Liver (tissue), 9 donors: Measurements from ENCODE around the gene SFTA2. TPM values are rescaled to one million over a fixed set of nuclear protein-coding genes. Genes with fewer than 3 reads are reported as not detected.

Experiments
- DNase-seq: peaks from one replicate; pipeline ENCODE4 v3.0.0-alpha.2; 2017; ENCODE audit warnings: low spot score
- H3K27ac ChIP-seq, 2 donors: one replicate each; pipeline ENCODE4 v1.7.0; 2013; ENCODE audit warnings: inconsistent platforms in 2 of 2, low read length in 2 of 2, control low read depth in 1 of 2, low read depth in 1 of 2, mild to moderate bottlenecking in 1 of 2
- H3K27me3 ChIP-seq, 4 donors: one replicate each; pipeline versions ENCODE4 v1.6.1 to v1.7.0; 2013; ENCODE audit warnings: low read length in 3 of 4, inconsistent platforms in 1 of 4, mild to moderate bottlenecking in 1 of 4, moderate library complexity in 1 of 4; ENCODE audit not compliant: control insufficient read depth in 4 of 4, insufficient read depth in 4 of 4
- H3K36me3 ChIP-seq, 4 donors: one replicate each; pipeline versions ENCODE4 v1.6.1 to v1.7.0; 2013; ENCODE audit warnings: low read length in 3 of 4, mild to moderate bottlenecking in 3 of 4, low read depth in 1 of 4, moderate library complexity in 1 of 4; ENCODE audit not compliant: control insufficient read depth in 4 of 4, insufficient read depth in 3 of 4
- H3K4me1 ChIP-seq, 4 donors: one replicate each; pipeline versions ENCODE4 v1.6.1 to v1.7.0; 2013; ENCODE audit warnings: low read length in 3 of 4, mild to moderate bottlenecking in 3 of 4, moderate library complexity in 1 of 4; ENCODE audit not compliant: control insufficient read depth in 4 of 4, insufficient read depth in 4 of 4
- H3K4me3 ChIP-seq, 3 donors: one replicate each; pipeline versions ENCODE4 v1.6.1 to v1.7.0; 2013; ENCODE audit warnings: low read length in 3 of 3, control low read depth in 1 of 3, low read depth in 1 of 3, mild to moderate bottlenecking in 1 of 3
- H3K9ac ChIP-seq, 2 donors: one replicate each; pipeline ENCODE4 v1.7.0; 2013; ENCODE audit warnings: low read length in 2 of 2, mild to moderate bottlenecking in 2 of 2, moderate library complexity in 2 of 2, control low read depth in 1 of 2, low read depth in 1 of 2
- H3K9me3 ChIP-seq, 4 donors: one replicate each; pipeline versions ENCODE4 v1.6.1 to v1.7.0; 2013; ENCODE audit warnings: low read length in 3 of 4; ENCODE audit not compliant: control insufficient read depth in 4 of 4
- ATF3 ChIP-seq: IDR thresholded peaks from 2 replicates; pipeline ENCODE4 v1.6.1; 2016; ENCODE audit warnings: antibody characterized with exemption
- CTCF ChIP-seq: fragments of 150-350 bp; IDR thresholded peaks from 2 replicates; pipeline ENCODE4 v1.5.1; 2017; ENCODE audit warnings: improper control_type of control experiment, low read depth, low read length; ENCODE audit not compliant: missing input control
- EGR1 ChIP-seq, 2 donors: IDR thresholded peaks; 2 replicates each; pipeline ENCODE4 v1.6.1; 2016 to 2018; ENCODE audit warnings: antibody characterized with exemption in 2 of 2, low read depth in 2 of 2
- FOXA1 ChIP-seq: IDR thresholded peaks from 2 replicates; pipeline ENCODE4 v1.6.1; 2016; ENCODE audit warnings: antibody characterized with exemption
- FOXA2 ChIP-seq: IDR thresholded peaks from 2 replicates; pipeline ENCODE4 v1.6.1; 2016; ENCODE audit warnings: antibody characterized with exemption
- GABPA ChIP-seq, 2 donors: IDR thresholded peaks in 1 of 2; conservative IDR thresholded peaks in 1 of 2; 2 replicates each; pipeline ENCODE4 v1.6.1; 2016; ENCODE audit warnings: antibody characterized with exemption in 2 of 2, mild to moderate bottlenecking in 1 of 2, moderate library complexity in 1 of 2
- HNF4A ChIP-seq, 2 donors: conservative IDR thresholded peaks; 2 replicates each; pipeline ENCODE4 v1.6.1; 2016; ENCODE audit warnings: antibody characterized with exemption in 2 of 2, mild to moderate bottlenecking in 2 of 2
- HNF4G ChIP-seq: IDR thresholded peaks from 2 replicates; pipeline ENCODE4 v1.6.1; 2016; ENCODE audit warnings: antibody characterized with exemption
- JUND ChIP-seq, 2 donors: IDR thresholded peaks; 2 replicates each; pipeline ENCODE4 v1.6.1; 2016; ENCODE audit warnings: antibody characterized with exemption in 2 of 2
- RAD21 ChIP-seq, 2 donors: IDR thresholded peaks; 2 replicates each; pipeline ENCODE4 v1.6.1; 2016; ENCODE audit warnings: antibody characterized with exemption in 2 of 2, mild to moderate bottlenecking in 2 of 2
- REST ChIP-seq: IDR thresholded peaks from 2 replicates; pipeline ENCODE4 v1.6.1; 2016; ENCODE audit warnings: antibody characterized with exemption, mild to moderate bottlenecking
- RXRA ChIP-seq, 2 donors: IDR thresholded peaks; 2 replicates each; pipeline ENCODE4 v1.6.1; 2017 to 2018; ENCODE audit warnings: antibody characterized with exemption in 2 of 2, mild to moderate bottlenecking in 1 of 2
- SP1 ChIP-seq: IDR thresholded peaks from 2 replicates; pipeline ENCODE4 v1.6.1; 2018; ENCODE audit warnings: antibody characterized with exemption, mild to moderate bottlenecking
- TAF1 ChIP-seq: conservative IDR thresholded peaks from 2 replicates; pipeline ENCODE4 v1.6.1; 2016; ENCODE audit warnings: antibody characterized with exemption, mild to moderate bottlenecking
- YY1 ChIP-seq: IDR thresholded peaks from 2 replicates; pipeline ENCODE4 v1.6.1; 2016; ENCODE audit warnings: antibody characterized with exemption, mild to moderate bottlenecking
- ZBTB33 ChIP-seq: IDR thresholded peaks from 2 replicates; pipeline ENCODE4 v1.6.1; 2016; ENCODE audit warnings: antibody characterized with exemption
- WGBS: extraction: QIAGEN DNeasy Blood & Tissue Kit; methylation state at CpG from one replicate; pipeline ENCODE4 v1.1.7; 2013; 5-methylcytosine and 5-hydroxymethylcytosine counted together
- polyA plus RNA-seq, 2 donors: library from polyadenylated mRNA; stranded (reverse) in 1 of 2; unstranded in 1 of 2; fragments of 200-250 nt in 1 of 2; fragments of >200 nt in 1 of 2; fragmentation: Nextera tagmentation in 1 of 2; extraction: Ambion mirVana in 1 of 2; gene quantifications; one replicate each; pipeline versions ENCODE4 v1.2.1 to v1.2.3, GENCODE V29; 2013 to 2015
- total RNA-seq, 2 donors: library from RNA; depleted of rRNA; stranded (reverse); fragments of >200 nt; gene quantifications; one replicate each; pipeline ENCODE4 v1.2.3, GENCODE V29; 2014
- donor health status: healthy.
- donor health status: healthy.
- donor health status: healthy.
- donor health status: healthy.
- donor health status: healthy.

The SFTA2 gene
- total and polyA plus RNA-seq, 4 donors, result 0.60 TPM; not detected in 3

- Histone ChIP-seq H3K4me3 (no peak overlapping the region), H3K36me3 (peaks cover 0 to 14% (median 1%) of the 10 kb centered on the region in 4 donors), H3K4me1 (no peaks in the 10 kb centered on the region), H3K9me3 (no peaks in the 10 kb centered on the region), H3K27me3 (no peaks in the 10 kb centered on the region), H3K27ac (no peak overlapping the region), H3K9ac (no peak overlapping the region)
- WGBS, result 90% methylated on average over 16 of the region's 16 CpGs
- TF ChIP-seq FOXA2 (no peak), GABPA (IDR thresholded peaks at IDR 0.05 in 1 of 2, conservative IDR thresholded peaks at IDR 0.05 in 1 of 2) (no peak), FOXA1 (no peak), EGR1 (IDR thresholded peaks at IDR 0.05; ENCODE audit: low read depth in 2 of 2) (no peak), ATF3 (no peak), CTCF (no peak), HNF4G (no peak), RXRA (IDR thresholded peaks at IDR 0.05) (no peak), SP1 (no peak), TAF1 (no peak), JUND (IDR thresholded peaks at IDR 0.05) (no peak), ZBTB33 (no peak), YY1 (no peak), HNF4A (conservative IDR thresholded peaks at IDR 0.05) (no peak), REST (no peak), RAD21 (IDR thresholded peaks at IDR 0.05) (no peak)
- no peak for DNase-seq
These were observed 38.9 kb downstream of the SFTA2 start for GRCh38 chr6:30893001-30893591.
